Gastroesophageal sphincter (tissue), 3 donors: ENCODE results near the gene F13B.

Experiments
- CTCF ChIP-seq, 4 experiments: fragments of 200-600 bp in 2 of 4; fragments of 450-650 bp in 2 of 4; sonication (generic) in 1 of 4; IDR thresholded peaks; one replicate each; pipeline ENCODE4 v1.5.1; 2017 to 2019; ENCODE audit warnings: antibody characterized with exemption in 4 of 4, mild to moderate bottlenecking in 2 of 4, moderate library complexity in 2 of 4
- EP300 ChIP-seq: sonication (generic); formaldehyde crosslinking; IDR thresholded peaks from one replicate; pipeline ENCODE4 v1.6.1; 2017; ENCODE audit warnings: antibody characterized with exemption, mild to moderate bottlenecking
- POLR2A ChIP-seq, 2 donors: fragments of 450-650 bp; IDR thresholded peaks; one replicate each; pipeline ENCODE4 v1.6.1; 2017; ENCODE audit warnings: antibody characterized with exemption in 2 of 2, mild to moderate bottlenecking in 2 of 2, moderate library complexity in 1 of 2

DNA sequence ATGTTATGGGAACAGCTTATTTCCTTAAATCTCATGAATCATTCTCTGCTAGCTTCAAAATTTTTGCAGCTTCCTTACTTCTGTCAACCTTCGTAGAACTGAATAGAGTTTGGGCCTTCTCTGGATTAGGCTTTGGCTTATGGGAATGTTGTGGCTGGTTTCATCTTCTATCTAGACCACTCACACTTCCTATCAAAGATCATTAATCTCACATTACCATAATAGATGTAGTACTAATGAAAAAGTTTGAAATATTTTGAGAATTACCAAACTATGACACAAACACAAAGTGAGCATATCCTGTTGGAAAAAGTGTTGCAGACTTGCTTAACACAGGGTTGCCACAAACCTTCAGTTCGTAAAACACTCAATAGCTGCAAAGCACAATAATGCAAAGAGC lies 49.1 kb upstream of the F13B start:
- no peak for TF ChIP-seq CTCF (IDR thresholded peaks at IDR 0.05)
- TF ChIP-seq POLR2A (IDR thresholded peaks at IDR 0.05), result no peak
- no peak for TF ChIP-seq EP300
